Putamen (tissue), 1 donor: Measurements from ENCODE around the gene LRG1.
"Not testable (repeated sequence)": the region's sequence is repeated elsewhere in the genome, so short reads cannot be mapped to it uniquely, and the experiment has no call there.

Experiments
- DNase-seq: peaks from one replicate; pipeline ENCODE4 v3.0.0-alpha.2; 2016; ENCODE audit warnings: low spot score

LRG1 gene

DNA sequence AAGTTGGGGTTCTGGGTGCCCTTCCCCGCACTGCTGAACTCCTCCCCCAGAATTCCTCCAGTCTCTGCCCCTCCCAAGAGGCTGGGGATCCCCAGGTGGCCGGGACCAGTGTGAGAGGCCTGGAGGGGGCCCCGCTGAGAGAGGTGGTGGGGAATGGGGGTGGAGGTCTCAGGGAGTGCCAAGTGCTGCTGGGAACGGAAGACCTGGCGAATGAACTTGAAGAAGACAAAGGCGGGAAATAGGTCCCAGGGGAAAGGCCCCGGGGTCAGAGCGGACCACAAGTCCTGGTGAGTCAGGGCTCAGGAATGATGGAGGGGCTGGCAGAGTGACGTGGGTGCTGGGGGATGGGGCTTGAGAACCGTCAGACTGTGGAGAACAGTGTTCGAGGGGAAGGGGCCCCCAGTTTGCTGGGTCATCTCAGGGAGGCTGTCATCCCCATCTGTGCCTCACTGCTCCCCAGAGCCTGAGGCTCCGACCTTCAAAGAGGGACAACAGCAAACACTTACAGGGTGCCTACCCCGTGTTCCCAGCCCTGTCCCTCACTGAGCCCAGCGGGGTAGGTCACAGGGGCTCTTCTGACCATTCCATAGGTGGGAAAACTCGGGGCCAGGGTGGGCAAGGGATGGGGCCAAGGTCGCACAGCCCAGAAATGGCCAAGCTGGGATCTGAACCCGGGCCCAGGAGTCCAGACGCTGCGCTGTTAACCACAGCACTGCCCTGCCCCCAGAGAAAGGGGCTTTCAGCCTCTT lies 35.6 kb upstream of the LRG1 start:
- DNase-seq, result no peak

DNA sequence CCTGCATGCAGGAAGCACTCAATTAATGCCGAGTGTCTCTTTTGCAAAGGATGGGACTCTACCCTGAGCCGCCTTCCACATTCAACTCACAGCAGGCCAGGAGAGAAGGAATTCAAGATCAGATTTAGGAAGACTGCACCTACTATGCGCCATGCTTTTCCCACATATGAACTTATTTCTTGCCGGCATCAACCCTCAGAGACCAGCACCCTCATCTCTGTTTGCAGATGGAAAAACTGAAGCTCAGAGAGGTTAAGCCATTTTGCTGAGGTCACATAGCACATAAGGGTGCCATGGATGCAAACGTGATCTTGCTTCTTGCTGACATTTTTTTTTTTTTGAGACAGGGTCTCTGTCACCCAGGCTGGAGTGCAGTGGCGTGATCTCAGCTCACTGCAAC lies 33.8 kb upstream of the LRG1 start:
- no peak for DNase-seq

DNA sequence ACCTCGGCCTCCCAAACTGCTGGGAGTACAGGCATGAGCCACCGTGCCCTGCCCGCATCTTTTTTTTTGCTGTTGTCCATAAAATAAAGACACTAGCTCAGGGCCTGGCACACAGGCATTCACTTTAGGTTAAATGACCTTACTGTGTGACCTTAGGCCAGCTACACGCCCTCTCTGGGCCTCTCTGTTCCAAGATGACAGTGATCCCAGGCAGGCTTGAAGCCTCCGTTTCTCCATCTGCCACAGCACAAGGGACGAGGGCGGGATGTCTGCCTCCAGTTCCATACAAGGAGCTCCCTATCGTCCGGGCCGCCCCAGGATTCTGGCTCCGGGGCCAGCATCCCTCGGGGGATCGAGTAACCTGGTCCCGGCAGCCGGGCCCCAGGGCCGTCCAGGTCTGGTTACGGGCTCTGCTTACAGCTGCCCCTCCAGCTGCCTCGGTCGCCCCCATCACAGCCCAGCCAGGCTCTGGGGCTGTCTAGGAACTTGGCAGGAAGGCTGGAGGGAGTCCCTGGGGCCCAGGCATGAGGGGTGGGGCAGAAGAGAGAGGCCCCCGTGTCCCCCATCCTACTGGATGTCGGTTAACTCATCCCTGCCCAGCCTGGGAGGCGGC lies 31.6 kb upstream of the LRG1 start:
- no peak for DNase-seq

DNA sequence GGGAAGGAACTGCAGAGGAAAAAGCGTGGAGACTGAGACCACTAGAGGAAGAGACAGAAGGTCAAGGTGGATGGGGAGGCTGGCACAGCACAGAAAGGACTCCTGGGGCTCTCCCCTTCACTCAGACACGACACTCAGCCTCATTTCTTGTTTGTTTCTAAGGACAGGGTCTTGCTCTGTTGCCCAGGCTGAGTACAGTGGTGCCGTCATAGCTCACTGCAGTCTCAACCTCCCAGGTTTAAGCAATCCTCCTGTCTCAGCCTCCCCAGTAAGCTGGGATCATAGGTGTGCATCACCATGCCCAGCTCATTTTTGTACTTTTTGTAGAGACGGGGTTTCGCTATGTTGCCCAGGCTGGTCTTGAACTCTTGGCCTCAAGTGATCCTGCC lies 31.1 kb upstream of the LRG1 start:
- DNase-seq, result no peak

DNA sequence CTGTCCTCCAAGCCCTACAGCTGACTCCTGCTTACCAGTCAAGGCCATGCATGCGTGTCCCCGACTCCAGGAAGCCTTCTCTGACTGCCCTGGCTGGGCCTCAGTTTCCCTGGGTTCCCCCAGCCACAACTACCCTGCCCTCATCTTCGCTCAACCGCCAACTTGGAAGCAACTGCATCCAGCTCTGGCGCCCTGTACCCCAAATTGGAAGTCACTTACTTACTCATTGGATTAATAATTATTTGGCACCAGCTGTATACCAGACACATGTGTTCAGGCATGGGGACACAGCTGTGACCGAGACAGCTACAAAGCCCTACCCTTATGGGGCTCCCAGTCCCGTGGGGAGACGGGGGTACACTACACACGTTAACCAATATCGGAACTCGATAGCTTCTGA lies 30.6 kb upstream of the LRG1 start:
- no peak for DNase-seq

DNA sequence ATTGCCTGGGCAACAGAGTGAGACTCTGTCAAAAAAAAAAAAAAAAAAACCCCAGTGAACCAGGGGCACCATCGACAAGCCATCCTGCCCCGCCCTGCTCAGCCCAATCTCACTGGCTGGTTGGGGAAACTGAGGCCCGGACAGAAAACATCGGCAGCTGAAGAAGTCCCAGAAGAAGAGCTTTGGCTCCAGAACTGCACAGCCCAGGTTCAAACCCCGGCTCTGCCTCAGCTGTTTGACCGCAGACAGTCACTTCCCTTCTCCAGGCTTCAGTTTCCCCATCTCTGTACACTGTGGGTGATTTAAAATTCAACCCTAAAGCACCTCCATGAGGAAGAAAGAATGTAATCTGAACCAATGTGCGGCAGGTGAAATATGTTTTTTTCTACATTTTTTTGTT lies 29.1 kb upstream of the LRG1 start:
- DNase-seq, result no peak

DNA sequence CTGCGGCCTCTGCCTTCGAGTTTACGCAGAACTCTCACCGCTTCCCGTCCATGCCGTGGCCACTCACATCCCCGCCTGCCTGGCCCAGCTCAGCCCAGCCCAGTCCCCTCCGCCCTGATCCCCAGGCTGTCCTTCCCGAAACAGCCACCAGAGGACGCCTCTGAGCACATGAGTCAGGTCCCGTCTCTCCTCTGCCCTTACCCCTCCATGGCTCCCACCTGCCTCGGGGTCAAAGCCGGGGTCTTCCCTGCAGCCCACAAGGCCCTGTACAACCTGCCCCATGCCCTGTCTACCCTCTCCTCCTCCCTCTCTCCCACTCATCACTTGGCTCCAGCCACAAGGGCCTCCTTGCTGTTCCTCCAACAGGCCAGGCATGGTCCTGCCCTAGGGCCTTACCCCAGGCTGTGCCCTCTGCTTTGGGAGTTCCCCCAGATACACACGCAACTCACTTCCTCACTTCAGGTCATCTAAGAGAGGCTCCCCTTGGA lies 27.8 kb upstream of the LRG1 start:
- DNase-seq, result no peak

DNA sequence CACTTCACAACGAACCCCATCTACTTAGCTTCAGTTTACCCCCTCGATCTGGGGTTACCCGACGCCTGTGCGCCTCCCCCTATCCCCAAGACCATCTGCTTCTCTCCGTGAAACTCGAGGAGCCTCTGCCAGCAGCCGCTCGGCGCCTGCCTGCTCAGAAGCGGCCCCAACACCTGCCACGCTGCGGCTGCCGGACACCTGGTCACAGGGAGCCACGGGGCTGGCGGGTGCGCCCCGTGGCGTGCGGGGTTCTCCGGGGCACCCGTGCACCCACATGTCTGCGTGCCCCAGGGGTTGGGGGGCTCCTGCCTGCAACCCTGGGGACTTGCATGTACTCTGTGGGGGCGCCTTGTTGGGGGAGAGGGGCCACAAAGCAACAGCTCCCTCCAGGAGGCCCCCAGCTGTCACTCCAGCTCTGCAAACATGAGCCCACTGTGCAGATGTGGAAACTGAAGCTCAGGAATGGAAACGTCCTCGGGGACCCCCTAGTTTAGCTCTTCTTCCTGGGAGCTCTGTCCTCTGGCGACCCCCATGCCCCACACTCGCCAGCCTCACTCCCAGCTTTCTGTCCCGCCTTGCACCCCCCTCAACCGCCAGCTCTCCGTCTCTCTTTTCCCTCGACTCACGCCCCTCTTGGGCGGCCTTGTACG lies 26.7 kb upstream of the LRG1 start:
- no peak for DNase-seq

DNA sequence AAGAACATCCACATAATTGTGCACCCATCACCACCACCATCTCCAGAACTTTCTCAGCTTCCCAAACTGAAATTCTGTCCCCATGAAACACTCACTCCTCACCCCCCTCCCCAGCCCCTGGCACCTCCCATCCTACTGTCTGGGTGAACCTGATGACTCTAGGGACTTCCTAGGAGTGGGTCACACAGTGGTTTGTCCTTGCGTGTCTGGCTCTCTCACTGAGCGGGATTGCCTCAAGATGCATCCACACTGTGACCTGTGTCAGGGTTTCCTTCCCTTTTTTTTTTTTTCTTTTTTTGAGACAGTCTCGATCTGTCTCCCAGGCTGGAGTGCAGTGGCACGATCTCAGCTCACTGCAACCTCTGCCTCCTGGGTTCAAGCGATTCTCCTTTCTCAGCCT lies 23.7 kb upstream of the LRG1 start:
- DNase-seq, result not testable (repeated sequence)

DNA sequence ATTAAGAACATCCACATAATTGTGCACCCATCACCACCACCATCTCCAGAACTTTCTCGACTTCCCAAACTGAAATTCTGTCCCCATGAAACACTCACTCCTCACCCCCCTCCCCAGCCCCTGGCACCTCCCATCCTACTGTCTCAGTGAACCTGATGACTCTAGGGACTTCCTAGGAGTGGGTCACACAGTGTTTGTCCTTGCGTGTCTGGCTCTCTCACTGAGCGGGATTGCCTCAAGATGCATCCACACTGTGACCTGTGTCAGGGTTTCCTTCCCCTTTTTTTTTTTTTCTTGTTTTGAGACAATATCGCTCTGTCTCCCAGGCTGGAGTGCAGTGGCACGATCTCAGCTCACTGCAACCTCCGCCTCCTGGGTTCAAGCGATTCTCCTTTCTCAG lies 22.2 kb upstream of the LRG1 start:
- not testable (repeated sequence) for DNase-seq

DNA sequence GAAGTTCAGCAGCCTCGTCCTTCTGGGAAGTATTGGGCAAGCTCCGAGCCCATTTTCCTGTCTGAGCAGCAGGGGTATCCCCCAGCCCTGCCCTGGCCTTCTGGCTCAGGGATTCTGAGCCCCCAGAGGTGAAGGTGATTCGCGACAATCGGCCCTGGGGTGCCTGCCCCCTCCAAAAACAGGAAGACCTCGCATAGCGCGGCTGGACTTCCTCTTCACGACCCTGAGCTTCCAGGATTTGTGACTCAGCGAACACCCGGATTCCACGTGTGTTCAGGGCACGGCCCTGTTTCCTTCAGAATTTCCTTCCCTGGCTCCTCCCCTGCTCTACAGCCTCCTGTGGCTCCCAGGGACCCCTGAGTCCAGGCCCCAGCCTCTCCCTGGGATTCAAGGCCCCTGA lies 19.7 kb upstream of the LRG1 start, which contains the start of gene SEMA6B:
TSS of gene SEMA6B (minus strand) at position 116 of the 400 bp plus-strand sequence. CDS start 1,227 bp downstream, outside the sequence.
- DNase-seq, result no peak

DNA sequence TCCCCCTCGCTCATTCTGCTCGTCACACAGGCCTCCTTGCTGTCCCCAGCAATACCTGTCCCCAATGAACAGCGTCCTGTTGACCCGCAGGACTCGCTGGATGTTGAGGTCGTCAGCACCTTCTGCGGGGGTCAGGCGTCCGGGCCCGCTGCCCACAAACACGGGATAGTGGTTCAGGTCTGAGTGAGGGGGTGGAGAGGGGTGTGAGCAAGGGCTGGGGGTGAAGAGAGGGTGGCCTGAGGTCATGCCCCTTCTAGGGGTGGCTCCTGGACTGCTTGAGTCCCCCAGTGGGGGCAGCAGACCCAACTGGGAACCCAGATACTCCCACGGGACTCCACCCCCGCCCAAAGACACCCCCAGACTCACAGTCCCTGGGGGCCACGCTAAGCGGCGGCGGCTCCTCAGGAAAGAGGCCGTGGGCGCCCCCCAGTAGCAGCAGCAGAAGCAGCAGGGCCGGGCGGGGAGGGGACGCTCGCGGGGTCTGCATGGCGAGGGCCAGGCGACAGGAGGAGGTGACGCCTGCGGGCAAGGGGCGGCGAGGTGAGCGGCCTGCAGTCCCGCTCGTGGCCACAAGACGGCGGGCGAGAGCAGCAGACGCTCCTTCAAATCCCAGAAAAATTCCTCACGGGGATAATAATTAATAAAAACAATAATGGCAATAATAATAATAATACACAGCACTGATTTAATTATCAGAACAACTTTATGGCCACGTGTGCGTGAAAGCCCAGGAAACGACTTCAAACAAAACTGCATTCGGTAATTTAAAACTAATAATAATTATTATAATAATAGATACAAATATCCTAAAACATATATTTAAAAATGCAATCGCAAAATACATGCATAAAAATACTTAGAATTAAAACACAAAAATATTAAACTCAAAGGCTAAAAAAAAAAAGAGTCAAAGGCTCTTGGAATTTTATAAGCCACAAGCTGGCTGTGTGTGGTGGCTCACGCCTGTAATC lies 18.4 kb upstream of the LRG1 start:
- no peak for DNase-seq

DNA sequence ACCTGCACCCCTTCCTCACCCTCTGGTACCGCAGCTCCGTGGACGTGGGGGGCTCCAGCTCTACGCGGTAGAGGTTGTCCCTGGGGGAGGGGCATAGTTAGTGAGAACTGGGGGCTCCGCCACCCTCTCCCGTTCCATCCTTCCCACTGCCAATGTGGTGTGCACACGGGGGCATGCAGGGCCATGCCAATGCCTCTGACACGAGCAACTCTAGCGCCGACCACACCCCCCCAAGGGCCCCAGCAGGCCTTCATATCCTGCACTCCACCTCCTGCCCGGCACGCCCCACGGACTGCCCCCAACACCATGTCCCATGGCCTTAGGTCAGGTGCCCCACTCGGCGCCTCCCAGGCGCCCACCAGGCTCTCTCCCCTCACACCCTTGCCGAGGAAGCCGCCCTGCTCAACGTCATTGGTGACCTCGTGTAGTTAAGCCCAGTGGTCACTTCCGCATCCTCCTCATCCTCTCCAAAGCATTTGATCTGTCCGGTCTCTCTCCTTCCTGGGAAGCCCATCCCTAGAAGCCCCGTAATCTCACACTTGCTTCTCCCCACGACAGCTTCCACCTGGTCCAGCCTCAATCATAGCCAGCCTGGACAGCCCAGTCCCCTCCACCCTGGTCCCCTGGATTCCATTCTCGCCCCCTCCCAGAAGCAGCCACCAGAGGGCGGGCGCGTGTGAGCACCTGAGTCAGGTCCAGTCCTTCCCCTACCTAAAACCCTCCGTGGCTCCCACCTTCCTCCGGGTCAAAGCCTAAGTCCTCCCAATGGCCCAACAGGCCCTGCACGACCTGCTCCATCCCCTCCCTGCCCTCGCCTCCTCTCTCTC lies 17.5 kb upstream of the LRG1 start:
- DNase-seq, result no peak

DNA sequence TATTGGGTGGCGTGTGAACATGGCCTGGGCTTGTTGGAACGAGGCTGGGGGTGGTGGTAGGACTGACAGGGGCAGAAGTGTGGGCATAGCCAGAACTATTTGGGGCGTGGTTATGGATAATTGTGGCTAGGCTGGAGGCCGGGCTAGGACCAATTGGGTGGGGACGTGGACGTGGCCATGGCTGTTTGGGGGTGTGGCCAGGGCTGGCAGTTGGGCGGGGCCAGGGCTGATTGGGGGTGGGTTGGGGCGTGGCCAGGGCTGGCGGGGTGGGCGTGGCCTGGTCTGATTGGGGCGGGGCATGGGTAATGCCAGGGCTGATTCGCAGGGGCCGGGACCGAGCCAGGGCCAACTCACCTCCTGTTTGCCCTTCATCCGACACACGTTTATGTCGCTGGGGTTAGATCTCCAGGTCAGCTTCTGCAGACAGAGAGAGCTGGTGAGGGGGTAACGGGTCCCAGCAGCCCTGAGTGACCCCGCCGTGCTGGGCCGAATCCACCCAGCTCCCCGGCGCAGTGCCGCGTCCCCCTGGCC lies 16.8 kb upstream of the LRG1 start:
- no peak for DNase-seq

DNA sequence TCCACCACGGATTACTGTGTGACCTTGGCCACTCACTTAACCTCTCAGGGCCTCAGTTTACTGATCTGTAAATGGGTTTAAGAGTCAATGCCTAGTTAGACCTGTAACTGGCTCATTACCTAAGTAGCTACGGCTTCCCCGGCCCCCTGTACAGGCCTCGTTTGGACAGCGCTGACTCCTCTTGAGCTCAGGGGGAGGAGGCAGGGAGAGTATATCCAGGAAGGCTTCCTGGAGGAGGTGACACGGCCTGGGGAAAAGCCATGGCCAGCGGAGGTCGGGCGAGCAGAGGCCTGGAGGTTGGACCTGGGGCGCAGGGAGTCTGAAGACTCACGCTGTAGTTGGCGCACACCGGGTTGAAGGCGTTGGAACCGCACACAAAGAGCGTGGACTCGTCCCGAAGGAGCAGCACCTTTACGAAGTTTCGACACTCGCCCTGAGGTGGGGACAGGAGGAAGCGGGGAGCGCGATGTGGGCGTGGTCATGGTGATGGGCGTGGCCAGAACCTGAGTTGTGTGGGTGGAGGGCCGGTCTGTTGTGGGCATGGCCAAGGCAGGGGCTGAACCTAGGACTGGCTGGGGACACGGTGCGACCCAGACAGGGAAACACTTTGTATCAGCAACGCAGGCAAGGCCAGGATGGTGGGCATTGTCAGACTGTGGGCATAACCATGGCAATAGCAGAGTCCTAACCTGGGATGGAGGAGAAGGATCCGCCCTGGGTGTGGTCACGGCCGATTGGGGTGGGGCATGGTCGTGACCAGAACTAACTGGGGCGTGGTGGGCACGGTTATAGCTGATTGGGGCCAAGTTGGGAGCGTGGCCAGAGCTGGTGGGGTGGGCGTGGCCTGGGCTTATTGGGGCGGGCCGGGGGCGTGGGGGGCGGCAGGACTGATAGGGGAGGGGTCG lies 16.1 kb upstream of the LRG1 start:
- no peak for DNase-seq

DNA sequence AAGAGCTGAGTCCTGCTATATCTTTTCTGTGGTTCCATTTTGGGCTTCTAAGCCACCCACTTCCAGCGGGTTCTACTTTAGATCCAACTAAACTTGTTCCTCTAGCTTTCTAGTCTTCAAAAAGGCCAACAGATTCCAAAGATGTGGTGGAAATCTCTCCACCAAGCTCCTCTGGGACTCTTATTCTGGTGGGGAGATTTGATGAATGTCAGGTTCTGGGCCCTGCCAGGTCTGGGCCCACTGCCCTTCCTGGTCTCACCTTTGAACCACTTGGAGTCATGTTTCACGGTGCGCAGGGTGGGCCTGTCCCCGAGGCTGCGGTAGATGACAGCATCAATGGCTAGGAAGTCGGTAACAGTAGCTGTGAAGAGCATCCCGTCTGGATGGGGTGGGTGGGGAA lies 14.9 kb upstream of the LRG1 start:
- no peak for DNase-seq

DNA sequence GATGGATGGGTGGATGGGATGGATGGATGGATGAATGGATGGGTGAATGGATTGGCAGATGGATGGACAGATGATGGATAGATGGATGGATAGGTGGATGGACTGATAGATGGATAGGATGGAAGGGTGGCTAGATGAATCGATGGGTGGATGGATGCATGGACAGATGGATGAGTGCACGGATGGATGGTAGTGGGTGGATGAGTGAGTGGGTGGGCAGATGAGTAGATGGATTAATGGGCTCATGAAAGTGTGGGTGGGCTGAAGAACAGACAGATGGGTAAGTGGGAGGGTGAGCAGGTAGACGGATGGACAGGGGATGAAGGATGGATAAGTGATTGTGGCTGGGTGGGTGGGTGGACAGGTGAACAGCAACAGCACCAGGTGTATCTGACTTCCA lies 13.9 kb upstream of the LRG1 start:
- no peak for DNase-seq

DNA sequence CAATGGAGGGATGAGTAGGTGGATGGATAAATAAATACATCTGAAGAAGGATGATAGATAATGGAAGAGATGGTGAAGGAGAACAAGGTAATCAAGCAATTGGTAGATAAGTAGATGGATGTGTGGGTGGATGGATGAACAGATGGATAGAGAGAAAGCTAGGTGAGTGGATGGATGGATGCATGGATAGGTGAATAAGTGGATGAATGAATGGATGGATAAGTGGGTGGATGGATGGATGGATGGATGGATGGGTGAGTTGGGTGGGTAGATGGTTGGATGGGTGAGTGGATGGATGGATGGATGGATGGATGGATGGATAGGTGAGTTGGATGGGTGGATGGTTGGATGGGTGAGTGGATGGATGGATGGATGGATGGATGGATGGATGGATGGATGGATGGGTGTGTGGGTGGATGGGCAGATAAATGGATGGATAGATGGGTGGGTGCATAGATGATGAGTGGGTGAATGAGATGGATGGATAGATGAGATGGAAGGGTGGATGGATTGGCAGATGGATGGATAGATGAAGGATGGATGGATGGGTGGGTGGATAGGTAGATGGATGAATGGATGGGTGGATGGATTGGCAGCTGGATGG lies 13.4 kb upstream of the LRG1 start:
- no peak for DNase-seq

DNA sequence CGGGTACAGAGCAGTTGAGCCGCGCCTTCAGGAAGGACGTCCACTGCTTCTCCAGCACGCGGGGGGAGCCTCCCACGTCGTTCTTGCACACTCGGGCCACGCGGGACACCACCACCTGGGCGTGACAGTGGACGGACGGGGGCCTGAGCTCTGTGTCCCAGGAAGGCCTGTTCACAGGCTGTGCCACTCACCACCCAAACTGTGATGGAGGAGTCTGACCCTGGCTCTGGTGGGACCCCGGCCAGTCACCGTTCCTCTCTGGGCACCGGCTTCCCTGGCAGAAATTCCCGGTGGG lies 12.6 kb upstream of the LRG1 start:
- no peak for DNase-seq
